Fibroblast of the aortic adventitia (primary cell): ENCODE measurements around the gene PRMT6. TPM values are rescaled to one million over a fixed set of nuclear protein-coding genes. Genes with fewer than 3 reads are reported as not detected.
"Not testable (repeated sequence)": the region's sequence is repeated elsewhere in the genome, so short reads cannot be mapped to it uniquely, and the experiment has no call there.

Experiments used
- DNase-seq: peaks from one replicate; pipeline ENCODE4 v3.0.0-alpha.2; 2010; ENCODE audit warnings: low read depth
- H3K4me3 ChIP-seq: 2 replicates; pipeline ENCODE4 v1.5.1; 2011; ENCODE audit warnings: low read depth, mild to moderate bottlenecking, control low read depth, low read length, moderate library complexity
- CTCF ChIP-seq: IDR thresholded peaks from 2 replicates; pipeline ENCODE4 v1.5.1; 2011; ENCODE audit warnings: mild to moderate bottlenecking, low read length, control low read depth, inconsistent platforms; ENCODE audit not compliant: insufficient read depth
- total RNA-seq: library from RNA; depleted of rRNA; stranded (reverse); fragments of >200 nt; gene quantifications from 2 replicates; pipeline ENCODE4 v1.2.3, GENCODE V29; 2012; ENCODE audit warnings: low replicate concordance

Gene PRMT6
- 18.3 and 20.1 TPM in 2 replicates for total RNA-seq

GRCh38 chr1:107056426-107057196 is at the start of gene PRMT6:
Gene PRMT6, plus strand, starts transcription at chr1:107056674. Its CDS starts 42 bp downstream, at chr1:107056716.
- peak; percentile 6 for TF ChIP-seq CTCF
- peak within 1 kb of the TSS; percentile 93 for H3K4me3 ChIP-seq
- peak; percentile 70 for DNase-seq

- TF ChIP-seq CTCF: no peak
- peak; percentile 25 for DNase-seq
- no peak overlapping the region for H3K4me3 ChIP-seq
These were observed 47.2 kb upstream of the PRMT6 start for GRCh38 chr1:107009281-107009680.

GRCh38 chr1:107010582-107010981 is 45.9 kb upstream of the PRMT6 start:
- TF ChIP-seq CTCF: no peak
- H3K4me3 ChIP-seq: no peak overlapping the region
- DNase-seq: no peak

- no peak for TF ChIP-seq CTCF
- DNase-seq: peak; percentile 2
- H3K4me3 ChIP-seq: no peak overlapping the region
These were observed 40.0 kb upstream of the PRMT6 start for GRCh38 chr1:107016376-107016978.

GRCh38 chr1:107018445-107018844 is 38.0 kb upstream of the PRMT6 start:
- H3K4me3 ChIP-seq: no peak overlapping the region
- no peak for DNase-seq
- no peak for TF ChIP-seq CTCF

GRCh38 chr1:107019166-107019565 is 37.3 kb upstream of the PRMT6 start:
- peak; percentile 10 for DNase-seq
- no peak for TF ChIP-seq CTCF
- H3K4me3 ChIP-seq: no peak overlapping the region

- DNase-seq: peak; percentile 28
These were observed 17.6 kb upstream of the PRMT6 start for GRCh38 chr1:107038874-107039273.

GRCh38 chr1:107044310-107045220 is 11.9 kb upstream of the PRMT6 start:
- not testable (repeated sequence) for H3K4me3 ChIP-seq, DNase-seq

More at GRCh38 chr1:107038874-107039273, 17.6 kb upstream of the PRMT6 start:
- H3K4me3 ChIP-seq: not testable (repeated sequence)
